Gastrocnemius medialis (tissue), 4 donors: Measurements from ENCODE around the gene ARHGAP33. TPM values are rescaled to one million over a fixed set of nuclear protein-coding genes. Genes with fewer than 3 reads are reported as not detected.

Experiments
- ATAC-seq, 2 donors: fragments of 150-250 bp; one replicate each; pipeline ENCODE4 v1.9.1; 2016
- DNase-seq, 2 donors: peaks; one replicate each; pipeline ENCODE4 v3.0.0-alpha.2; 2019
- H3K27ac ChIP-seq, 4 donors: fragments of 200-600 bp; sonication (generic); 1 replicate in 1 of 4; 2 replicates in 3 of 4; pipeline ENCODE4 v1.5.1; 2016 to 2018; ENCODE audit warnings: mild to moderate bottlenecking in 2 of 4, moderate library complexity in 1 of 4
- H3K27me3 ChIP-seq, 3 donors: fragments of 200-600 bp; sonication (generic) in 2 of 3; 1 replicate in 1 of 3; 2 replicates in 2 of 3; pipeline versions ENCODE4 v1.5.1 to v1.6.0; 2016 to 2019; ENCODE audit warnings: mild to moderate bottlenecking in 1 of 3, moderate library complexity in 1 of 3
- H3K36me3 ChIP-seq, 2 donors: fragments of 200-600 bp; sonication (generic) in 1 of 2; one replicate each; pipeline ENCODE4 v1.5.1; 2017 to 2018
- H3K4me1 ChIP-seq, 2 donors: fragments of 200-600 bp; sonication (generic) in 1 of 2; one replicate each; pipeline ENCODE4 v1.5.1; 2016 to 2017; ENCODE audit warnings: mild to moderate bottlenecking in 2 of 2
- H3K4me3 ChIP-seq, 4 donors: fragments of 200-600 bp; sonication (generic) in 3 of 4; 1 replicate in 1 of 4; 2 replicates in 3 of 4; pipeline ENCODE4 v1.5.1; 2016 to 2019; ENCODE audit warnings: mild to moderate bottlenecking in 2 of 4
- H3K9me3 ChIP-seq, 3 donors: fragments of 200-600 bp; sonication (generic) in 2 of 3; 1 replicate in 1 of 3; 2 replicates in 2 of 3; pipeline ENCODE4 v1.5.1; 2016 to 2019
- CTCF ChIP-seq, 5 experiments: fragments of 450-650 bp in 3 of 5; fragments of 200-600 bp in 2 of 5; sonication (generic) in 2 of 5; IDR thresholded peaks in 4 of 5; conservative IDR thresholded peaks in 1 of 5; 1 replicate in 4 of 5; 2 replicates in 1 of 5; pipeline ENCODE4 v1.5.1; 2016 to 2019; ENCODE audit warnings: antibody characterized with exemption in 5 of 5, mild to moderate bottlenecking in 3 of 5, moderate library complexity in 3 of 5
- POLR2A ChIP-seq, 2 donors: fragments of 450-650 bp; IDR thresholded peaks; one replicate each; pipeline ENCODE4 v1.6.1; 2017; ENCODE audit warnings: antibody characterized with exemption in 2 of 2, mild to moderate bottlenecking in 2 of 2, moderate library complexity in 2 of 2
- in situ Hi-C, 4 donors: fragments of 200-750 bp; cut with MboI; loops; one replicate each; pipeline versions ENCODE4 v1.15.0 to v1.8.0; 2017; ENCODE audit warnings: low sequenced_read_pairs in 4 of 4
- intact Hi-C: fragments of 100-400 bp; cut with DNase I; formaldehyde crosslinking; loops from one replicate; pipeline ENCODE4 v1.15.1; 2023; ENCODE audit warnings: low total_unique reads
- total RNA-seq, 4 donors: library from RNA; depleted of rRNA; stranded (reverse); fragments of >200 nt; gene quantifications; one replicate each; pipeline versions ENCODE4 v1.1.0 to v1.2.3, GENCODE V29; 2016

ARHGAP33 gene
- total RNA-seq, 4 donors from 2014 or later = 0.22 to 4.7 (median 2.2) TPM

- ATAC-seq = no peak
These were observed 28.8 kb upstream of the ARHGAP33 start for GRCh38 chr19:35746531-35746930.

GRCh38 chr19:35748106-35749020 lies 27.0 kb upstream of the ARHGAP33 start, which contains the start of gene LIN37:
TSS of gene LIN37 (plus strand) at chr19:35748576. CDS start at chr19:35748725, 149 bp downstream.
- peaks cover 0 to 22% of the 10 kb centered on the region in 2 donors for H3K36me3 ChIP-seq
- intact Hi-C loops = loop anchor here (10.0 kb wide), 2 partner anchors 366 to 604 kb away; partner anchors contain the start of genes FXYD7, OVOL3, POLR2I and TBCB
- H3K27ac ChIP-seq = peak within 1 kb of the TSS; percentile 89 to 94 (median 92)
- peaks cover 23 to 37% of the 10 kb centered on the region in 2 donors for H3K4me1 ChIP-seq
- TF ChIP-seq CTCF (IDR thresholded peaks at IDR 0.05 in 4 of 5, conservative IDR thresholded peaks at IDR 0.05 in 1 of 5) = peak in 4 of 5 experiments; percentile 42 to 48 (median 44)
- TF ChIP-seq POLR2A (IDR thresholded peaks at IDR 0.05) = peak; percentile 95 to 96
- H3K9me3 ChIP-seq = no peaks in the 10 kb centered on the region
- DNase-seq (peak; percentile 99 to 100), ATAC-seq (peak; percentile 87 to 92)
- H3K27me3 ChIP-seq = no peaks in the 10 kb centered on the region
- peak within 1 kb of the TSS; percentile 87 to 98 (median 92) for H3K4me3 ChIP-seq
- in situ Hi-C loops = no loop called here

More at GRCh38 chr19:35746531-35746930, 28.8 kb upstream of the ARHGAP33 start:
- Histone ChIP-seq H3K4me3 (peak overlapping the region in 2 of 4 donors; percentile 78 to 96), H3K27ac (peak overlapping the region; percentile 97 to 99 (median 99)), H3K27me3 (no peaks in the 10 kb centered on the region), H3K4me1 (peaks cover 23 to 37% of the 10 kb centered on the region in 2 donors), H3K36me3 (peaks cover 0 to 9% of the 10 kb centered on the region in 2 donors), H3K9me3 (no peaks in the 10 kb centered on the region)
- TF ChIP-seq POLR2A (IDR thresholded peaks at IDR 0.05) = no peak
- TF ChIP-seq CTCF (IDR thresholded peaks at IDR 0.05 in 4 of 5, conservative IDR thresholded peaks at IDR 0.05 in 1 of 5) = no peak
- in situ Hi-C loops = no loop called here
- intact Hi-C loops = loop anchor here (10.0 kb wide), 2 partner anchors 368 to 602 kb away; partner anchors contain the start of genes FXYD7, OVOL3, POLR2I and TBCB
- no peak for DNase-seq

- in situ Hi-C loops (loop anchor here in 1 of 4 donors (25.0 kb wide), 1 partner anchor 387 kb away; the partner anchor contains the start of gene CAPNS1), intact Hi-C loops (loop anchor here (10.0 kb wide), 1 partner anchor 465 kb away; the partner anchor contains the start of genes ZNF146 and ZNF565)
- H3K27me3 ChIP-seq = no peaks in the 10 kb centered on the region
- H3K27ac ChIP-seq = peak overlapping the region in 3 of 4 donors; percentile 5 to 91 (median 18)
- H3K9me3 ChIP-seq = no peaks in the 10 kb centered on the region
- ATAC-seq (no peak), DNase-seq (no peak)
- H3K4me1 ChIP-seq = peaks cover 15 to 41% of the 10 kb centered on the region in 2 donors
- H3K36me3 ChIP-seq = peaks cover 0 to 16% of the 10 kb centered on the region in 2 donors
- no peak overlapping the region for H3K4me3 ChIP-seq
- TF ChIP-seq CTCF (IDR thresholded peaks at IDR 0.05 in 4 of 5, conservative IDR thresholded peaks at IDR 0.05 in 1 of 5) = no peak
- no peak for TF ChIP-seq POLR2A (IDR thresholded peaks at IDR 0.05)
These were observed 25.2 kb upstream of the ARHGAP33 start for GRCh38 chr19:35750167-35750566.

- Histone ChIP-seq H3K4me1 (peaks cover 22 to 43% of the 10 kb centered on the region in 2 donors), H3K27ac (peak overlapping the region in 3 of 4 donors; percentile 9 to 97 (median 95)), H3K4me3 (no peak overlapping the region), H3K36me3 (peaks cover 0 to 16% of the 10 kb centered on the region in 2 donors), H3K9me3 (no peaks in the 10 kb centered on the region), H3K27me3 (no peaks in the 10 kb centered on the region)
- no peak for ATAC-seq
- in situ Hi-C loops = loop anchor here in 1 of 4 donors (25.0 kb wide), 1 partner anchor 385 kb away; the partner anchor contains the start of gene CAPNS1
- intact Hi-C loops = loop anchor here (10.0 kb wide), 1 partner anchor 463 kb away; the partner anchor contains the start of genes ZNF146 and ZNF565
- no peak for TF ChIP-seq CTCF (IDR thresholded peaks at IDR 0.05 in 4 of 5, conservative IDR thresholded peaks at IDR 0.05 in 1 of 5)
- no peak for TF ChIP-seq POLR2A (IDR thresholded peaks at IDR 0.05)
- no peak for DNase-seq
These were observed 23.3 kb upstream of the ARHGAP33 start for GRCh38 chr19:35751839-35752745.
